GM12878 (cell line): Measurements from ENCODE around the gene TTYH1. TPM values are rescaled to one million over a fixed set of nuclear protein-coding genes. Genes with fewer than 3 reads are reported as not detected.

Experiments
- ATAC-seq: fragments of 200-7000 bp; cut with Tn5 transposase; 3 replicates; pipeline ENCODE4 v1.9.1; 2020; ENCODE audit warnings: mild to moderate bottlenecking, moderate library complexity
- BruUV-seq: library from RNA; stranded (reverse); fragments of 400-500 nt; replicated peaks from 2 replicates; lab custom pipeline; 2021; lab: Mats Ljungman, UMichigan
- CTCF ChIA-PET: fragments of 300-600 bp; sonication (Branson Sonifier 250); formaldehyde crosslinking; extraction: SDS; loops from one replicate; lab custom pipeline; 2021; ENCODE audit warnings: inconsistent platforms; lab: Yijun Ruan, JAX
- POLR2A ChIA-PET: fragments of 350-600 bp; formaldehyde crosslinking; extraction: SDS; loops from one replicate; lab custom pipeline; 2021; ENCODE audit warnings: inconsistent platforms; lab: Charles Lee
- RAD21 ChIA-PET: fragments of 300-600 bp; sonication (Branson Sonifier 250); formaldehyde crosslinking; loops from one replicate; lab custom pipeline; 2023; ENCODE audit warnings: antibody characterized with exemption; ENCODE audit not compliant: unreplicated experiment; lab: Charles Lee
- SMC1A ChIA-PET: fragments of 300-600 bp; sonication (Branson Sonifier 250); formaldehyde crosslinking; loops from one replicate; lab custom pipeline; 2023; ENCODE audit not compliant: unreplicated experiment, uncharacterized antibody; lab: Charles Lee
- DNase-seq: peaks from one replicate; pipeline ENCODE4 v3.0.0-alpha.2; 2011; ENCODE audit warnings: low read depth, low spot score
- FAIRE-seq: peaks from 3 replicates; lab custom pipeline; 2011; peaks lifted over from hg19 to GRCh38; lab: Jason Lieb, UNC
- H2AFZ ChIP-seq: 2 replicates; pipeline ENCODE4 v1.6.0; 2011; ENCODE audit warnings: low read depth, low read length, control low read depth; ENCODE audit not compliant: control insufficient read depth
- H3K27ac ChIP-seq: 2 replicates; pipeline ENCODE4 v1.5.1; 2011; ENCODE audit warnings: control low read depth; ENCODE audit not compliant: control insufficient read depth, insufficient read depth
- H3K27me3 ChIP-seq, 2 experiments: replicated peaks in 1 of 2; 2 replicates each; pipeline versions ENCODE4 v1.6.0 to v1.6.1; 2011; ENCODE audit warnings: low read length in 1 of 2; ENCODE audit not compliant: control insufficient read depth in 2 of 2, insufficient read depth in 2 of 2
- H3K36me3 ChIP-seq, 2 experiments: 2 replicates each; pipeline ENCODE4 v1.5.1; 2011; ENCODE audit warnings: low read length in 1 of 2; ENCODE audit not compliant: control insufficient read depth in 2 of 2, insufficient read depth in 2 of 2
- H3K4me1 ChIP-seq: 2 replicates; pipeline ENCODE4 v1.6.1; 2011; ENCODE audit warnings: mild to moderate bottlenecking, low read length, moderate library complexity, mixed read lengths; ENCODE audit not compliant: control insufficient read depth, insufficient read depth
- H3K4me2 ChIP-seq: 2 replicates; pipeline ENCODE4 v1.6.0; 2011; ENCODE audit warnings: control low read depth; ENCODE audit not compliant: control insufficient read depth, insufficient read depth
- H3K4me3 ChIP-seq: fragments of 200-600 bp; sonication (generic); 2 replicates; pipeline ENCODE4 v1.5.1; 2016
- H3K79me2 ChIP-seq: 2 replicates; pipeline ENCODE4 v1.6.0; 2011; ENCODE audit warnings: low read length; ENCODE audit not compliant: control insufficient read depth, insufficient read depth
- H3K9ac ChIP-seq: 2 replicates; pipeline ENCODE4 v1.8.0; 2011; ENCODE audit warnings: low read length, control low read depth, mixed read lengths; ENCODE audit not compliant: control insufficient read depth, insufficient read depth
- H3K9me3 ChIP-seq: replicated peaks from 3 replicates; pipeline ENCODE4 v1.5.1; 2011; ENCODE audit warnings: mild to moderate bottlenecking, low read length; ENCODE audit not compliant: control insufficient read depth, insufficient read depth
- H4K20me1 ChIP-seq: 2 replicates; pipeline ENCODE4 v1.6.0; 2011; ENCODE audit not compliant: control insufficient read depth, insufficient read depth
- BMI1 ChIP-seq: fragments of 450-650 bp; IDR thresholded peaks from 2 replicates; pipeline ENCODE4 v1.6.1; 2016; ENCODE audit warnings: mild to moderate bottlenecking, moderate library complexity, borderline replicate concordance
- EP300 ChIP-seq, 2 experiments: fragments of 150-350 bp in 1 of 2; IDR thresholded peaks; 2 replicates each; pipeline ENCODE4 v1.6.1; 2011 to 2012; ENCODE audit warnings: low read depth in 2 of 2, low read length in 2 of 2, borderline replicate concordance in 1 of 2, improper control_type of control experiment in 1 of 2, inconsistent platforms in 1 of 2; ENCODE audit not compliant: control insufficient read depth in 1 of 2
- HDAC2 ChIP-seq: fragments of 200-600 bp; sonication (generic); IDR thresholded peaks from 2 replicates; pipeline ENCODE4 v1.6.1; 2017
- NFYB ChIP-seq: IDR thresholded peaks from 2 replicates; pipeline ENCODE4 v1.6.1; 2011; ENCODE audit warnings: low read depth, mild to moderate bottlenecking, low read length, improper control_type of control experiment, moderate library complexity; ENCODE audit not compliant: insufficient read depth
- POLR2A ChIP-seq: IDR thresholded peaks from 2 replicates; pipeline ENCODE4 v1.6.1; 2011; ENCODE audit warnings: low read depth, mild to moderate bottlenecking, low read length
- RAD21 ChIP-seq: IDR thresholded peaks from 2 replicates; pipeline ENCODE4 v1.6.1; 2011; ENCODE audit warnings: mild to moderate bottlenecking, low read depth, low read length, moderate library complexity; ENCODE audit not compliant: insufficient read depth
- SRF ChIP-seq, 2 experiments: IDR thresholded peaks; 2 replicates each; pipeline ENCODE4 v1.6.1; 2011; ENCODE audit warnings: low read depth in 2 of 2, low read length in 2 of 2, mild to moderate bottlenecking in 1 of 2, moderate library complexity in 1 of 2
- YY1 ChIP-seq: IDR thresholded peaks from 2 replicates; pipeline ENCODE4 v1.6.1; 2011; ENCODE audit warnings: low read depth, mild to moderate bottlenecking, low read length
- ZBED1 ChIP-seq: IDR thresholded peaks from 2 replicates; pipeline ENCODE4 v1.6.1; 2016; ENCODE audit warnings: borderline replicate concordance
- ZNF274 ChIP-seq: IDR thresholded peaks from one replicate; pipeline ENCODE4 v1.8.0; 2011; ENCODE audit not compliant: insufficient read length, insufficient read depth
- ZNF384 ChIP-seq: IDR thresholded peaks from 2 replicates; pipeline ENCODE4 v1.6.1; 2012; ENCODE audit warnings: low read depth, mild to moderate bottlenecking, low read length, improper control_type of control experiment, borderline replicate concordance
- WGBS: methylation state at CpG from one replicate; pipeline ENCODE4 v1.1.6; 2016; ENCODE audit warnings: low lambda C conversion rate; ENCODE audit not compliant: insufficient replicate concordance, insufficient coverage; ENCODE audit errors: missing lambda C conversion rate; 5-methylcytosine and 5-hydroxymethylcytosine counted together
- in situ Hi-C: fragments of 300-500 bp; cut with MboI; formaldehyde crosslinking; loops from 9 replicates; pipeline ENCODE4 v1.14.3; 2018; ENCODE audit warnings: mixed read lengths
- intact Hi-C: fragments of 100-400 bp; cut with micrococcal nuclease; formaldehyde crosslinking; loops from one replicate; pipeline ENCODE4 v1.14.2; 2022; ENCODE audit not compliant: unreplicated experiment
- polyA plus RNA-seq, 11 experiments: library from polyadenylated mRNA; depleted of rRNA in 4 of 11; unstranded in 6 of 11; stranded (reverse) in 5 of 11; fragments of >200 nt; fragmentation: Nextera tagmentation in 4 of 11; fragmentation: Illumina TruSeq in 1 of 11; extraction: Ambion mirVana in 4 of 11; extraction: Trizol in 1 of 11; gene quantifications; 1 replicate in 1 of 11; 2 replicates in 10 of 11; pipeline versions ENCODE4 v1.2.1 to v1.2.3, GENCODE V29; 2011 to 2016; ENCODE audit warnings: inconsistent platforms in 2 of 11, missing spikeins in 2 of 11, low read depth in 1 of 11
- total RNA-seq, 4 experiments: library from RNA; depleted of rRNA in 3 of 4; stranded (reverse); fragments of >200 nt in 3 of 4; fragmentation: Illumina TruSeq in 1 of 4; extraction: Trizol in 1 of 4; gene quantifications; 2 replicates each; pipeline versions ENCODE4 v1.2.1 to v1.2.3, GENCODE V29; 2013 to 2021
- TF ChIP-seq, protein P1 (sequence below): fragments of 150-350 bp; IDR thresholded peaks from 2 replicates; pipeline ENCODE4 v1.6.1; 2016; ENCODE audit warnings: low read depth, low read length

Gene TTYH1
- total and polyA plus RNA-seq, 10 of the 15 experiments (the other 5 are each of a cell fraction or from before 2014, with no cell fraction given) = 0.01 to 0.36 (median 0.09) TPM; not detected in 3

DNA sequence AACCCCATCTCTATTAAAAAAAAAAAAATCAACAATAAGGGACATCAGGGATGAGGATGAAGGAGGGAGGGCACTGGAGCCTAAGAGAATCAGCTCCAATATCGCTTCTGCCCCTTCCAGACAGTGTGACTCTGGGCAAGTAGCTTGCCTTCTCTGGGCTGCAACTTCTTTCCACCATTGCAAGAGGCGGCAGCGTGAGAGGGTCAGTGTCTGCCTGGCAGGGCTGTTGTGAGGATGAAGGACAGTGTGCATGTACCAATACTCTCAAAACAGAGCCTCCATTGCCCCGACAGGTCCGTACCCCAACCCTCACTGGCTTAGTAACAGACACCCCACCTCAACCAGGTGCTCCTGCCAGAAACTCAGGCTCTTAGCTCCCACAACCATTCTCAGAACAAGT, 18.4 kb downstream of the TTYH1 start (continued):
- TF ChIP-seq EP300 (IDR thresholded peaks at IDR 0.05; ENCODE audit: borderline replicate concordance in 1 of 2, control insufficient read depth in 1 of 2, low read depth in 2 of 2, low read length in 2 of 2) (no peak), ZNF274 (no peak), ZNF384 (no peak)

DNA sequence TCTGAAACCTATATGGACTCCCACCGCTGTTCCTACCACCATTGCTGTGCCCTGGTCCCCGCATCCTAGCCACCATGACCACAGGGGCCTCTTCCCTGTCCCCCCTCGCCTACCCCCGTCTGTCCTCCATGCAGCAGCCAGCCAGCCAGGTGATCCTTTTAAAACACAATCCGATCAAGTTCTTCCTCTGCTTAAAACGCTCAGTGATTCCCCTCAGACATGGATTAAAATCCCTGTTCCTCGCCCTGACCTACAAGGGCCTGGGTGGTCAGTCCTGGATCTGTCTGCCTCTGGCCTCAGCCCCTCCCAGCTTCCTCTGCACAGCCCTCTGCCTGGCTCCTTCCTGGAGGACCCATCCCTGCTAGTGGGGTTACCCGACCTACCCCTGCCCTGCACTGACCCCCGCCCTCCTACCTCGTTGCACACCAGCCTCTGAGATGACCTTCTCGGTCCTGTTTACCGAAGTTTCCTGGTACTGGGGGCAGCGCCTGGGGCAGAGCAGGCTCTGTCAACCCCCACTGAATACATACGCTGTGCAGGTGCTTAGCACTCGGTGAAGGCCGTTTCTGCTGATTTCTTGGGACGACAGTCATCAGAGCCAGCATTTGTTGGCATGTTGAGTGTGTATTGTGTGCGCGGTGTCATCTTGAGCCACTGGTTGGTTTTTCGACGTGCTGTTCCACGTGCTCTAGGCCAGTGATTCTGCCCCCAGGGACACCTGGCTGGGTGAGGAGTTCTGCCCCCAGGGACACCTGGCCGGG, 19.0 kb downstream of the TTYH1 start:
- Histone ChIP-seq H3K4me2 (no peak overlapping the region), H3K27ac (no peak overlapping the region), H3K27me3 (no peaks in the 10 kb centered on the region), H3K79me2 (no peaks in the 10 kb centered on the region), H3K9me3 (no peaks in the 10 kb centered on the region), H4K20me1 (no peaks in the 10 kb centered on the region; the same call in 1 of the 2 replicates), H2AFZ (no peak overlapping the region), H3K36me3 (no peaks in the 10 kb centered on the region; a peak in 1 of 4 replicates), H3K4me3 (no peak overlapping the region), H3K4me1 (no peaks in the 10 kb centered on the region), H3K9ac (no peak overlapping the region)
- ChIA-PET POLR2A (no interaction called here), SMC1A (interaction anchor here (0.6 kb wide), 1 partner anchor 206 kb away, joined by 5 read pairs; no protein-coding TSS in a partner anchor), RAD21 (no interaction called here), CTCF (no interaction called here)
- intact Hi-C loops = no loop called here
- DNase-seq = no peak
- no peak for FAIRE-seq
- no peak for TF ChIP-seq ZBED1
- TF ChIP-seq POLR2A = peak; percentile 36
- in situ Hi-C loops = no loop called here
- no peak for ATAC-seq
- no TSS peak for BruUV-seq
- 77% methylated on average over 23 of the region's 23 CpGs for WGBS

DNA sequence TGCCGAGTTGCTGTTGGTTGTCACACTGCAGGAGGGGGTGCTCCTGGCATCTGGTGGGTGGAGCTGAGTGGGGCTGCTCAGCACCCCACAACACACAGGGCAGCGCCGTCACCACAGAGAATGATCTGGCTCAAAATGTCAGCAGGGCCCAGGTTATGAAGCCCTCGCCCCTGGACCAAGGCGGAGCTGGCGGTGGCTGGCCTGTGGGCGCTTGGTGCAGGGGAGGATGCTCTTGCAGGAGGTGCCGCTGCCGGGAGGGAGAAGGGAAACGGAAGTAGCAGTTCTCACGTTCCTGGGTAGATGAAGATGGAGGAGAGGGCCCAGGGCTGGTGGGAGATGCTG, 19.6 kb downstream of the TTYH1 start:
- ChIA-PET POLR2A (no interaction called here), CTCF (no interaction called here), SMC1A (no interaction called here), RAD21 (no interaction called here)
- no peak overlapping the region for H3K4me3 ChIP-seq
- no TSS peak for BruUV-seq
- no peak overlapping the region for H3K27ac ChIP-seq
- H4K20me1 ChIP-seq = no peaks in the 10 kb centered on the region; the same call in 1 of the 2 replicates
- in situ Hi-C loops (no loop called here), intact Hi-C loops (no loop called here)
- H3K36me3 ChIP-seq = no peaks in the 10 kb centered on the region; a peak in 1 of 4 replicates
- H3K4me1 ChIP-seq = no peaks in the 10 kb centered on the region
- H3K9me3 ChIP-seq = no peaks in the 10 kb centered on the region
- H3K79me2 ChIP-seq = no peaks in the 10 kb centered on the region
- DNase-seq (no peak), FAIRE-seq (no peak), ATAC-seq (no peak)
- no peak overlapping the region for H2AFZ ChIP-seq
- H3K4me2 ChIP-seq = no peak overlapping the region
- no peaks in the 10 kb centered on the region for H3K27me3 ChIP-seq
- TF ChIP-seq HDAC2 (no peak), ZNF274 (no peak), SRF (IDR thresholded peaks at IDR 0.05; ENCODE audit: low read depth in 2 of 2, low read length in 2 of 2) (no peak), NFYB (no peak), YY1 (no peak), RAD21 (no peak), BMI1 (no peak)
- TF ChIP-seq, protein P1, sequence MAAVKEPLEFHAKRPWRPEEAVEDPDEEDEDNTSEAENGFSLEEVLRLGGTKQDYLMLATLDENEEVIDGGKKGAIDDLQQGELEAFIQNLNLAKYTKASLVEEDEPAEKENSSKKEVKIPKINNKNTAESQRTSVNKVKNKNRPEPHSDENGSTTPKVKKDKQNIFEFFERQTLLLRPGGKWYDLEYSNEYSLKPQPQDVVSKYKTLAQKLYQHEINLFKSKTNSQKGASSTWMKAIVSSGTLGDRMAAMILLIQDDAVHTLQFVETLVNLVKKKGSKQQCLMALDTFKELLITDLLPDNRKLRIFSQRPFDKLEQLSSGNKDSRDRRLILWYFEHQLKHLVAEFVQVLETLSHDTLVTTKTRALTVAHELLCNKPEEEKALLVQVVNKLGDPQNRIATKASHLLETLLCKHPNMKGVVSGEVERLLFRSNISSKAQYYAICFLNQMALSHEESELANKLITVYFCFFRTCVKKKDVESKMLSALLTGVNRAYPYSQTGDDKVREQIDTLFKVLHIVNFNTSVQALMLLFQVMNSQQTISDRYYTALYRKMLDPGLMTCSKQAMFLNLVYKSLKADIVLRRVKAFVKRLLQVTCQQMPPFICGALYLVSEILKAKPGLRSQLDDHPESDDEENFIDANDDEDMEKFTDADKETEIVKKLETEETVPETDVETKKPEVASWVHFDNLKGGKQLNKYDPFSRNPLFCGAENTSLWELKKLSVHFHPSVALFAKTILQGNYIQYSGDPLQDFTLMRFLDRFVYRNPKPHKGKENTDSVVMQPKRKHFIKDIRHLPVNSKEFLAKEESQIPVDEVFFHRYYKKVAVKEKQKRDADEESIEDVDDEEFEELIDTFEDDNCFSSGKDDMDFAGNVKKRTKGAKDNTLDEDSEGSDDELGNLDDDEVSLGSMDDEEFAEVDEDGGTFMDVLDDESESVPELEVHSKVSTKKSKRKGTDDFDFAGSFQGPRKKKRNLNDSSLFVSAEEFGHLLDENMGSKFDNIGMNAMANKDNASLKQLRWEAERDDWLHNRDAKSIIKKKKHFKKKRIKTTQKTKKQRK = no peak
- WGBS = 83% methylated on average over 11 of the region's 11 CpGs
- no peak overlapping the region for H3K9ac ChIP-seq
